VCaP (cell line): ENCODE measurements around the gene PTTG1.

ENCODE experiments used
- H3K27ac ChIP-seq: fragments of 450-650 bp; 2 replicates; pipeline ENCODE4 v1.5.1; 2017
- CTCF ChIP-seq: fragments of 450-650 bp; conservative IDR thresholded peaks from 2 replicates; pipeline ENCODE4 v1.5.1; 2017; ENCODE audit warnings: mild to moderate bottlenecking, moderate library complexity

PTTG1 gene

GRCh38 chr5:160397492-160397891 is 24.2 kb upstream of the PTTG1 start:
- H3K27ac ChIP-seq, result no peak overlapping the region
- TF ChIP-seq CTCF, result no peak

GRCh38 chr5:160398806-160399205 is 22.8 kb upstream of the PTTG1 start:
- H3K27ac ChIP-seq, result peak overlapping the region; percentile 86
- no peak for TF ChIP-seq CTCF

- no peak for TF ChIP-seq CTCF
- peak within 1 kb of the TSS; percentile 86 for H3K27ac ChIP-seq
Measured at GRCh38 chr5:160399402-160400353, 22.0 kb upstream of the PTTG1 start, which contains the start of gene FAM200C. Gene FAM200C, minus strand, starts transcription at chr5:160400054. Its CDS starts 4,564 bp downstream, at chr5:160395490.

GRCh38 chr5:160418561-160419457 is 2.8 kb upstream of the PTTG1 start, which contains the start of gene SLU7:
Gene SLU7, minus strand, starts transcription at chr5:160419081. Its CDS starts 3,787 bp downstream, at chr5:160415294.
- H3K27ac ChIP-seq, result peak within 1 kb of the TSS; percentile 56
- TF ChIP-seq CTCF, result no peak

GRCh38 chr5:160419458-160420330 is 2.0 kb upstream of the PTTG1 start:
- peak overlapping the region; percentile 56 for H3K27ac ChIP-seq
- TF ChIP-seq CTCF, result no peak

GRCh38 chr5:160420331-160420610 is 1.4 kb upstream of the PTTG1 start:
- TF ChIP-seq CTCF, result no peak
- no peak overlapping the region for H3K27ac ChIP-seq
